Calu3 (cell line): Measurements from ENCODE around the gene FHIT. TPM values are rescaled to one million over a fixed set of nuclear protein-coding genes. Genes with fewer than 3 reads are reported as not detected.

Source experiments
- BruUV-seq: library from RNA; stranded (reverse); fragments of 400-500 nt; replicated peaks from 2 replicates; lab custom pipeline; 2021; lab: Mats Ljungman, UMichigan
- CTCF ChIA-PET: fragments of 300-600 bp; sonication (Branson Sonifier 250); formaldehyde crosslinking; loops from one replicate; lab custom pipeline; 2022; ENCODE audit warnings: antibody characterized with exemption; lab: Charles Lee
- DNase-seq: peaks from one replicate; pipeline ENCODE4 v3.0.0; 2022
- H3K27ac Mint-ChIP-seq: one replicate; pipeline ENCODE4 v1.8.0; 2022; ENCODE audit warnings: mixed read lengths; ENCODE audit not compliant: unreplicated experiment
- H3K27me3 Mint-ChIP-seq: one replicate; pipeline ENCODE4 v1.8.0; 2022; ENCODE audit warnings: mixed read lengths; ENCODE audit not compliant: unreplicated experiment
- H3K36me3 Mint-ChIP-seq: one replicate; pipeline ENCODE4 v1.8.0; 2022; ENCODE audit warnings: mild to moderate bottlenecking, moderate library complexity, mixed read lengths; ENCODE audit not compliant: insufficient read depth, unreplicated experiment
- H3K4me1 Mint-ChIP-seq: one replicate; pipeline ENCODE4 v1.8.0; 2022; ENCODE audit warnings: mild to moderate bottlenecking, low read depth, mixed read lengths; ENCODE audit not compliant: unreplicated experiment
- H3K4me3 Mint-ChIP-seq: one replicate; pipeline ENCODE4 v1.8.0; 2022; ENCODE audit warnings: mild to moderate bottlenecking, low read depth, moderate library complexity, mixed read lengths; ENCODE audit not compliant: unreplicated experiment
- H3K9me3 Mint-ChIP-seq: one replicate; pipeline ENCODE4 v1.8.0; 2022; ENCODE audit warnings: low read depth, mixed read lengths; ENCODE audit not compliant: unreplicated experiment
- intact Hi-C: fragments of 100-400 bp; cut with micrococcal nuclease; formaldehyde crosslinking; loops from one replicate; pipeline ENCODE4 v1.10.0; 2022; ENCODE audit not compliant: unreplicated experiment
- total RNA-seq: library from RNA; stranded (reverse); gene quantifications from 2 replicates; pipeline ENCODE4 v1.2.3, GENCODE V29; 2022
- TF ChIP-seq, protein P1 (sequence below): fragments of 200-600 bp; IDR thresholded peaks from one replicate; pipeline ENCODE4 v1.8.0; 2022; ENCODE audit warnings: antibody characterized with exemption; ENCODE audit not compliant: unreplicated experiment

The FHIT gene
- total RNA-seq, 1 experiment from 2014 or later: 6.2 TPM

GRCh38 chr3:60600848-60601247 lies 650.4 kb downstream of the FHIT start:
- no peak overlapping the region for H3K27ac Mint-ChIP-seq
- H3K27me3 Mint-ChIP-seq: no peaks in the 10 kb centered on the region
- H3K9me3 Mint-ChIP-seq: peaks cover 2% of the 10 kb centered on the region
- no peak for DNase-seq
- H3K36me3 Mint-ChIP-seq: no peaks in the 10 kb centered on the region
- H3K4me3 Mint-ChIP-seq: no peak overlapping the region
- intact Hi-C loops: no loop called here
- CTCF ChIA-PET: no interaction called here
- TF ChIP-seq, protein P1, sequence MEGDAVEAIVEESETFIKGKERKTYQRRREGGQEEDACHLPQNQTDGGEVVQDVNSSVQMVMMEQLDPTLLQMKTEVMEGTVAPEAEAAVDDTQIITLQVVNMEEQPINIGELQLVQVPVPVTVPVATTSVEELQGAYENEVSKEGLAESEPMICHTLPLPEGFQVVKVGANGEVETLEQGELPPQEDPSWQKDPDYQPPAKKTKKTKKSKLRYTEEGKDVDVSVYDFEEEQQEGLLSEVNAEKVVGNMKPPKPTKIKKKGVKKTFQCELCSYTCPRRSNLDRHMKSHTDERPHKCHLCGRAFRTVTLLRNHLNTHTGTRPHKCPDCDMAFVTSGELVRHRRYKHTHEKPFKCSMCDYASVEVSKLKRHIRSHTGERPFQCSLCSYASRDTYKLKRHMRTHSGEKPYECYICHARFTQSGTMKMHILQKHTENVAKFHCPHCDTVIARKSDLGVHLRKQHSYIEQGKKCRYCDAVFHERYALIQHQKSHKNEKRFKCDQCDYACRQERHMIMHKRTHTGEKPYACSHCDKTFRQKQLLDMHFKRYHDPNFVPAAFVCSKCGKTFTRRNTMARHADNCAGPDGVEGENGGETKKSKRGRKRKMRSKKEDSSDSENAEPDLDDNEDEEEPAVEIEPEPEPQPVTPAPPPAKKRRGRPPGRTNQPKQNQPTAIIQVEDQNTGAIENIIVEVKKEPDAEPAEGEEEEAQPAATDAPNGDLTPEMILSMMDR: no peak
- H3K4me1 Mint-ChIP-seq: no peaks in the 10 kb centered on the region
- no TSS peak for BruUV-seq

- intact Hi-C loops: no loop called here
- TF ChIP-seq, protein P1: no peak
- BruUV-seq: no TSS peak
- no peaks in the 10 kb centered on the region for H3K36me3 Mint-ChIP-seq
- DNase-seq: no peak
- no peak overlapping the region for H3K27ac Mint-ChIP-seq
- CTCF ChIA-PET: interaction anchor here (0.5 kb wide), 1 partner anchor 38 kb away, joined by 4 read pairs; no protein-coding TSS in a partner anchor
- H3K4me3 Mint-ChIP-seq: no peak overlapping the region
- H3K27me3 Mint-ChIP-seq: no peaks in the 10 kb centered on the region
- peaks cover 6% of the 10 kb centered on the region for H3K9me3 Mint-ChIP-seq
- H3K4me1 Mint-ChIP-seq: no peaks in the 10 kb centered on the region
Observed at GRCh38 chr3:60599586-60599985, 651.7 kb downstream of the FHIT start.

GRCh38 chr3:60598671-60599070 lies 652.6 kb downstream of the FHIT start:
- intact Hi-C loops: no loop called here
- TF ChIP-seq, protein P1: no peak
- Mint-ChIP-seq H3K36me3 (no peaks in the 10 kb centered on the region), H3K4me1 (no peaks in the 10 kb centered on the region), H3K27ac (no peak overlapping the region), H3K27me3 (no peaks in the 10 kb centered on the region), H3K9me3 (peaks cover 6% of the 10 kb centered on the region), H3K4me3 (no peak overlapping the region)
- no peak for DNase-seq
- CTCF ChIA-PET: no interaction called here
- no TSS peak for BruUV-seq

DNA sequence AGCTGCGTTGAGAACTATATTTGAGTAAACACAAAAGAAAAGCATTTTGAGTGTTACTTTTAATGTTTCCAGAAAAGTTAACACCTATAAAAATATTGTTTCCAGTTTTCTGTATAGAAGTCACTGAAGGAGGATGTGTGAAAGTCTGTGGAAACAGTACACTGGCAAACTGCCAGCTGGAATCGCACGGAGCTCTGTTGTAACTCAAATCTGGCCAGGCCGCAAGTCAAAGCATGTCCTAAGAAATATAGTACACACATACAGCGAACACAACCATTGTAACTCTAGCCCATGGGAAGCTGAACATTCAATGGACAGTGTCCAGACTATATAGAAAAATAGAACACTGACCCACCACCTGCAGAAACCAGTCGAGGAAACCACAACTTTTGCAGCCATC lies 657.2 kb downstream of the FHIT start:
- Mint-ChIP-seq H3K36me3 (no peaks in the 10 kb centered on the region), H3K4me3 (no peak overlapping the region), H3K27me3 (no peaks in the 10 kb centered on the region), H3K27ac (no peak overlapping the region), H3K4me1 (no peaks in the 10 kb centered on the region), H3K9me3 (peaks cover 4% of the 10 kb centered on the region)
- BruUV-seq: no TSS peak
- CTCF ChIA-PET: no interaction called here
- TF ChIP-seq, protein P1: no peak
- intact Hi-C loops: no loop called here
- DNase-seq: no peak
